HG03342 (cell line): ENCODE data around the gene ABCB8.

Source experiments
- ATAC-seq: cut with Tn5 transposase; IDR thresholded peaks from one replicate; pipeline ENCODE4 v1.9.1; 2021; ENCODE audit warnings: mild to moderate bottlenecking, moderate library complexity; ENCODE audit not compliant: unreplicated experiment

ABCB8 gene

GRCh38 chr7:151056666-151057505, 28.6 kb downstream of the ABCB8 start:
- no peak for ATAC-seq

DNA sequence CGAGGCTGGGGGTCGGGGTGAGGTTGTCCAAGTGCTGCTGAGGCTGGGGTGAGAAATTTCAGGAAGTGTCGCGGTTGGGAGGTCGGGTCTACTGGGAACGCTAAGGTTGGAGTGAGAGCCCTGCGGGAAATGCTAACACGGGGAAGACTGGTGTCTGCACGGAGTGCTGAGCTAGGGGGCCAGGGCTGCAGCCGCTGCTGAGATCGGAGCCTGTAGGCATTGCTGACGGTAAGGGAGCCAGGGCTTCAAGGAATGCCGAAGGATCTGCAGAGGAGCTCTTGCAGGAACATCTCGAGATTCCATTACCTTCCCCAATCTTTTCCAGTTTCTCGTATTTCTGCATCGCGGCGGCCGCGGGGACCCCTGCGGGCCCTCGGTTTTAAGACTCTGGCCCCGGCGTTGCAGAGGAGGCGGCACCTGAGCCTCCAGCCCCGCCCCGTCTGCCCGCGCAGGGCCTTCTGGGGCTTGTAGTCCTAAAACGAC, 29.3 kb downstream of the ABCB8 start, which contains the start of gene CDK5:
Gene CDK5 (minus strand): TSS at position 392 of the 483 bp plus-strand sequence. CDS start 49 bp downstream, at position 343.
- peak; percentile 11 for ATAC-seq

DNA sequence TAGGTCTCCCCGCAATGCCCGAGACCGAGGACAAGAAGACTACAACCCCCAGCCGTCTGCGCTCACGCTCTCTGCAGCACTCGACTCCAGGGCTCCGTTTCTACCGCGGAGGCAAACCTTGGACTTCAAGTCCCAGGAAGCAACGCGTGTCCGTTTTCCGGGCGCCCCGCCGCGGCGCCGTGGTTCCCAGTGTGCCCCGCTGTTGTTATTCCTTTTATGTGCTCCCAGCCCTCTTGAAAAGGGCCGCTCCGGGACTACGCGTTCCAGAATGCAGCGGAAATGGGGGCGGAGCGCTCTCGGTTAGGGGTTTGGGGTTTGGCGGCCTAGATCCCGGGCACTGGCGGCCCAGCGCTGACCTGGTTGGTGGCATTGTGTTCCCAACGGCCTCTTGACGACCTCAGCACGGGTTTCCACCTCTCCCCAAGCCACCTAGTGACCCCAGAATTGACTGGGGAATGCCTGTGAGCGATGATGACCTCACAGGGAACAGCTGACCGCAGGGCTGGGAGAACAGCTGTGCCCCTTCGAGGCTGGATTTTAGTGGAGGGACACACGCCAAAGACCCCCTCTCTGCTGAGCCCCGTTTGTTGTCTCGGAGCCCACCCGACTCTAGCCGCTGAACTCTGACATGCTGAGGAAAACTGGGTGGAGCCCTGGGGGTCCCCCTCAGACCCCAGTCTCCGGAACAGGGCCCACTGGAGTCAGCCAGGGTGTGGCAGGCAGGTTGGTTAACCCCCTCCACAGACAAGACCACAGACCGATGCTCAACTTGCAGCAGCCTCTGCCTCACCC, 29.9 kb downstream of the ABCB8 start:
- peak; percentile 89 for ATAC-seq

DNA sequence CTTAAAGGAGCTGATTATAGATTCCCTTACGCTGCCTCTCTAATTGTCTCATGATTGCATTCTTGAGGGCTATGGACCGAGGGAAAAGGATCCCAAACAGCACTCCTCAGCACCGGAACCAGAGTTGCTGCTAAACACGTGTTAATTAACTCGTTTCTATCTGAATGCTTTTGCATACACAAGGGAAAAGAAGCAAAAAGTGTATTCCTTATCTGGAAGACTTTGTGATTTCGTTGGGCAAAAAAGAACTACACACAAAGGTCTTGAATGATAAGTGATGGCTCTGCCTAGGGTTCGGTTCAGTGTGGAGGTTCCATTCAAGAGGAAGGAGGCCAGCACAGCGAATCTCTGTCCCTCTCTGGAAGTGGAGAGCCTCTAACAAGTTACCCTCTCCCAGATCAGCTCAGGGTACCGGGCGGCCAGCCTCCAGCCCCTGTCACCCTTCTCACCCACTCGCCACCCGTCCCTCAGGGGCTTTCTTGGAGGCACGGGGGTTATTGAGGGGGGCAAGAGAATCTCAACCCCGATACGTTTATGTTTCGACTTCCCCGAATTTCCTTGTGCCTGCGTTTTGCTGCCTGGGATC, 30.6 kb downstream of the ABCB8 start:
- ATAC-seq: no peak

DNA sequence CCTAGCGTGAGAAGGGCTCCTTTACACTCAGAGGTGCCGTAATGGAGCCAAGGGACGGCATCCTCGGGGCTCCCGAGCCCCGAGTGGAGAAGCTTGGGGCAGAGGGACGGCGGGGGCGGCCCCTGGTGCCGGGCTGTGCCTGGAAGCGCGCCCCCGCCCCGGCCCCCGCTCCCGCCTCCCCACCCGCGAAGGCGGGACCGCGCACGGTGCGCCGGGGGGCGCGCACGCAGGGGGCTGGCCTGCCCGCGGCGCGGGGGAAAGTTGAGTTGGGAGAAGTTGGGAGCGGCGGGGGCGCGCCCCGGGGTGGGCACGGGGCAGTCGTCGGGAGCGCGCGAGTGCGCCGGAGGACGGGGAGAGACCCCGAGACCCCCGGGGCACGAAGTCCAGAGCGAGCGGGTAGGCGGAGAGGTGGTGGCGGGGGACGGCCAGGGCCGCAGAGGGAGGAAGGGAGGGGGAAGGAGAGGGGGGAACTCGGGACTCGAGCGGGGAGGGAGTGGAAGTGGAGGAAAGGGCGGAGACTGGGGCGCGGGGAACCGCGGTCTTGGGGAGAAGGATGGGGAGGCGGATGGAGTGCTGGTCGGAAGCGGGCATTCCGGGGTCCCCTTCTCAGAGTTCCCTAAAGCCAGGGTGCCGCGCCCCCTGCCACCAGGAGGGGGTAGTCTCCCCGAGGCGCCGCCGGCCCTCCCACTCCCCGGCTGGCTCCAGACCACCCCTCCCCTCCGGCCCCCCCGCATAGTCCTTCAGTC, 31.3 kb downstream of the ABCB8 start, which contains the start of gene SLC4A2:
Gene SLC4A2 (plus strand): TSS at position 223 of the 746 bp plus-strand sequence. CDS start 2,399 bp downstream, outside the sequence.
- ATAC-seq: peak; percentile 32

- ATAC-seq: no peak
Observed at GRCh38 chr7:151060113-151060415, 31.8 kb downstream of the ABCB8 start.

GRCh38 chr7:151060416-151061212, 32.4 kb downstream of the ABCB8 start:
- ATAC-seq: no peak

- ATAC-seq: no peak
Observed at GRCh38 chr7:151061213-151062110, 33.2 kb downstream of the ABCB8 start.

DNA sequence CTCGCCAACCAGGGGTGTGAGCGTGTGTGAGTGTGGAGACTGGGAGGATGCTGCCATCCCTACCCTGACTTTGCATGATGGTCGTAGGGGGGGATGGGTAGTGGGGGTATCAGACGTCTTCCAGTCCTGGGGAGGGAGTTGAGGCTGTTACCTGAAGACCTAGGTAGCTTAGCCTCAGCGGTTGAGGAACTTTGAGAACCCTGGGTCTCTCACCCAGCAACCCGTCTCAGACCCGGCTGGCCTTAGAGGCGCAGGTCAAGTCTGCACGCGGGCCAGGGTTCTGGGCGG, 33.8 kb downstream of the ABCB8 start:
- no peak for ATAC-seq

GRCh38 chr7:151062399-151063211, 34.4 kb downstream of the ABCB8 start:
- no peak for ATAC-seq

- ATAC-seq: no peak
Observed at GRCh38 chr7:151063212-151063561, 34.9 kb downstream of the ABCB8 start.

DNA sequence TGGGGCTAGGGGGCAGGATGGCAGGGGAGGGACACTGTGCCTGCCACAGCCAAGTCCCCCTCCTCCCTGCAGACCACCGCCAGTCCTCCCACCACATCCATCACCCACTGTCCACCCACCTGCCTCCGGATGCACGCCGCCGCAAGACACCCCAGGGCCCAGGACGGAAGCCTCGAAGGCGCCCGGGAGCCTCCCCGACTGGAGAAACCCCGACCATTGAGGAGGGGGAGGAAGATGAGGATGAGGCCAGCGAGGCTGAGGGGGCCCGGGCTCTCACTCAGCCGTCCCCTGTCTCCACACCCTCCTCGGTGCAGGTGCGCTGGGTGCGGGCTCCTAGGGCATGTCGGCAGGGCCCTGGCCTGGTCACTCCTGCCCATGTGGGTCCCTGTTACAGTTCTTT, 36.2 kb downstream of the ABCB8 start:
- ATAC-seq: no peak

DNA sequence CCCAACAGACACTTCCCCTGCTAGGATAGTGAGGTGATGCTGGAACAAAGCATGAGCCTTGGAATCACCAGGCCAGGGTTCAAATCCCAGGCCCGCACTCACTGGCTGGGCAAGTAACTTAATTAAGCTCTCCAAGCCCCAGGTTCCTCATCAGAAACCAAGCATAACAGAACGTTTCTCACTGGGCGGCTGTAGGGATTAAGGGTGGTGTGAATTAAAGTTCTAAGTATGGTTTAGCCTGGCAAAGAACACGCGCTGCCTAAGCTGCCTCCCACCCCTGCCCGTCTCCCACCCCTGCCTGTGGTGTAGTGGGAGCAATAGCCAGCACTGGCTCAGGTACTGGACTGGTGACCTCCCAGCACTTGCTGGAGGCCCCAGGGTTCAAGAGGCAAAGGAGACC, 36.7 kb downstream of the ABCB8 start:
- ATAC-seq: no peak

DNA sequence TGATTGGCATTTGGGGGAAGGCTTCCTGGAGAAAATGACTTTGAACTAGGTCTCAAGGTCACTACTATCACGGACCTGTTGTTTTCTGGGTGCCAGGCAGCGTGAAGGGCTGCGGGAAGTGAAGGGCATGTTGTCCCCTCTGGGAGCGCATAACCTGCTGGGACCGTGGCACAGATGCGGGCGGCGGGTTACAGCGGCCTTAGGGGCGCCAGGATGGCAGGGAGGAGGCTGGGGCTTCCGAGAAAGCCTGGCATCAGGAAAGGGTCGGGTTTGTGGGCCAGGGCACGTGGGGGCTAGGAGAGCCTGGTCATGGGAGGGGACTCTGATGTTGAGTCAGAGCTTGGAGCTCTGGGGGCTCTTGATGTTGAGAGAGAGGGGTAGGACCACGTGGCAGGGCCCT, 37.3 kb downstream of the ABCB8 start:
- ATAC-seq: no peak

DNA sequence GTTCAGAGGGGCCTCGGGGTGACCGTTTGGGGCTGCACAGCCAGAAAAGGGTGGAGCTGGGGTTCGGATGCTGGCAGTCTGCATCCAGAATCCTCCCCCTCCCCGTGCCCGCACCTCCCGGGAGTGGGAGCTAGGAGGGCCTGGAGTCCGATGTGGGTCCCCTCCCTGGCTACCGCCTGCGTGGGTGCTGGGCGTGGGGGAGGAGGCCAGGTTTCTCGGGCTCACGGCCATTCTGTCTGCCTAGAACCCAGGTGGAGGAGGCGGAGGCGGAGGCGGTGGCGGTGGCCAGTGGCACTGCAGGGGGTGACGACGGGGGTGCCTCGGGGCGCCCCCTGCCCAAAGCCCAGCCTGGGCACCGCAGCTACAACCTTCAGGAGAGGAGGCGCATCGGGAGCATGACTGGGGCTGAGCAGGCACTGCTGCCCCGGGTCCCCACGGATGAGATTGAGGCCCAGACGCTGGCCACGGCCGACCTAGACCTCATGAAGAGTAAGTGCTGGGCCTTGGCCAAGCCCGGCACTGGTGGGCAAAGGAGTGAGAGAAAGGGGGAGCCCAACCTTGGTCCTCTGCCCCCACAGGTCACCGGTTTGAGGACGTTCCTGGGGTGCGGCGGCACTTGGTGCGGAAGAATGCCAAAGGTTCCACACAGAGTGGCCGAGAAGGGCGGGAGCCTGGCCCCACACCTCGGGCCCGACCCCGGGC, 38.2 kb downstream of the ABCB8 start:
- no peak for ATAC-seq

GRCh38 chr7:151068069-151068773, 40.0 kb downstream of the ABCB8 start:
- ATAC-seq: no peak
